Hepatocyte (in vitro differentiated cells): ENCODE results near the gene GDPD4. TPM values are rescaled to one million over a fixed set of nuclear protein-coding genes. Genes with fewer than 3 reads are reported as not detected.

ENCODE experiments used
- DNase-seq: peaks from one replicate; pipeline ENCODE4 v3.0.0-alpha.2; 2016; ENCODE audit warnings: low spot score
- H2AFZ ChIP-seq: fragments of 200-600 bp; sonication (generic); 2 replicates; pipeline ENCODE4 v1.6.0; 2016; ENCODE audit warnings: antibody characterized with exemption, mild to moderate bottlenecking
- H3K27ac ChIP-seq: fragments of 200-600 bp; sonication (generic); 2 replicates; pipeline ENCODE4 v1.5.1; 2016; ENCODE audit warnings: mild to moderate bottlenecking
- H3K27me3 ChIP-seq: fragments of 200-600 bp; sonication (generic); 2 replicates; pipeline ENCODE4 v1.6.1; 2016
- H3K36me3 ChIP-seq: fragments of 200-600 bp; sonication (generic); replicated peaks from 2 replicates; pipeline ENCODE4 v1.5.1; 2016; ENCODE audit warnings: low read depth; ENCODE audit not compliant: insufficient read depth
- H3K4me1 ChIP-seq: fragments of 200-600 bp; sonication (generic); 2 replicates; pipeline ENCODE4 v1.5.1; 2016; ENCODE audit warnings: mild to moderate bottlenecking, moderate library complexity; ENCODE audit not compliant: insufficient read depth
- H3K4me2 ChIP-seq: fragments of 200-600 bp; sonication (generic); 2 replicates; pipeline ENCODE4 v1.6.0; 2016
- H3K4me3 ChIP-seq: fragments of 200-600 bp; sonication (generic); 2 replicates; pipeline ENCODE4 v1.5.1; 2016; ENCODE audit warnings: mild to moderate bottlenecking
- H3K79me2 ChIP-seq: fragments of 200-600 bp; sonication (generic); 2 replicates; pipeline ENCODE4 v1.6.0; 2017; ENCODE audit warnings: mild to moderate bottlenecking
- H3K9me2 ChIP-seq: fragments of 200-600 bp; sonication (generic); replicated peaks from 2 replicates; pipeline ENCODE4 v1.6.0; 2017; ENCODE audit warnings: mild to moderate bottlenecking; ENCODE audit not compliant: insufficient read depth
- H3K9me3 ChIP-seq: fragments of 200-600 bp; sonication (generic); 2 replicates; pipeline ENCODE4 v1.5.1; 2016; ENCODE audit warnings: low read depth, mild to moderate bottlenecking
- H4K20me1 ChIP-seq: fragments of 200-600 bp; sonication (generic); 2 replicates; pipeline ENCODE4 v1.6.0; 2016; ENCODE audit warnings: mild to moderate bottlenecking; ENCODE audit not compliant: insufficient read depth, poor library complexity, severe bottlenecking
- CTCF ChIP-seq: fragments of 200-600 bp; sonication (generic); IDR thresholded peaks from 2 replicates; pipeline ENCODE4 v1.5.1; 2016; ENCODE audit warnings: antibody characterized with exemption, mild to moderate bottlenecking; ENCODE audit not compliant: poor library complexity
- EZH2 ChIP-seq: fragments of 200-600 bp; sonication (generic); IDR thresholded peaks from 2 replicates; pipeline ENCODE4 v1.6.1; 2016; ENCODE audit warnings: antibody characterized with exemption, mild to moderate bottlenecking, borderline replicate concordance
- EZH2phosphoT487 ChIP-seq: fragments of 200-600 bp; sonication (generic); IDR thresholded peaks from one replicate; pipeline ENCODE4 v1.6.1; 2018; ENCODE audit warnings: antibody characterized with exemption, mild to moderate bottlenecking, low read depth, moderate library complexity; ENCODE audit not compliant: unreplicated experiment, severe bottlenecking
- WGBS: methylation state at CpG from one replicate; pipeline ENCODE4 v1.1.6; 2016; ENCODE audit warnings: low lambda C conversion rate; ENCODE audit errors: missing lambda C conversion rate; 5-methylcytosine and 5-hydroxymethylcytosine counted together
- polyA plus RNA-seq: library from polyadenylated mRNA; unstranded; fragments of >200 nt; fragmentation: Nextera tagmentation; extraction: Ambion mirVana; gene quantifications from 2 replicates; pipeline ENCODE4 v1.2.1, GENCODE V29; 2016
- total RNA-seq: library from RNA; depleted of rRNA; stranded (reverse); fragments of >200 nt; gene quantifications from 2 replicates; pipeline ENCODE4 v1.2.3, GENCODE V29; 2014

Gene GDPD4
- total and polyA plus RNA-seq, 2 experiments from 2014 or later: 0.47 to 1.1 TPM

GRCh38 chr11:77211594-77212251, 89.8 kb downstream of the GDPD4 start:
- no peaks in the 10 kb centered on the region for H3K36me3 ChIP-seq
- no peak for TF ChIP-seq EZH2phosphoT487
- no peak for TF ChIP-seq EZH2
- no peak for TF ChIP-seq CTCF
- DNase-seq: no peak

GRCh38 chr11:77211040-77211451, 90.4 kb downstream of the GDPD4 start:
- H3K27me3 ChIP-seq: no peaks in the 10 kb centered on the region
- H3K9me2 ChIP-seq: no peaks in the 10 kb centered on the region
- H3K9me3 ChIP-seq: no peaks in the 10 kb centered on the region
- H3K4me3 ChIP-seq: no peak overlapping the region
- no peaks in the 10 kb centered on the region for H3K79me2 ChIP-seq
- H3K27ac ChIP-seq: no peak overlapping the region
- H3K4me2 ChIP-seq: no peak overlapping the region
- TF ChIP-seq EZH2: no peak
- TF ChIP-seq EZH2phosphoT487: no peak
- no peak for TF ChIP-seq CTCF
- H3K4me1 ChIP-seq: no peaks in the 10 kb centered on the region
- no peaks in the 10 kb centered on the region for H4K20me1 ChIP-seq
- no peak overlapping the region for H2AFZ ChIP-seq
- H3K36me3 ChIP-seq: no peaks in the 10 kb centered on the region
- 93% methylated on average over 14 of the region's 14 CpGs for WGBS
- DNase-seq: no peak

More at GRCh38 chr11:77211594-77212251, 89.8 kb downstream of the GDPD4 start:
- Histone ChIP-seq H3K4me1 (no peaks in the 10 kb centered on the region), H3K79me2 (no peaks in the 10 kb centered on the region), H3K4me3 (no peak overlapping the region), H3K27ac (no peak overlapping the region), H3K4me2 (no peak overlapping the region), H3K27me3 (no peaks in the 10 kb centered on the region), H2AFZ (no peak overlapping the region), H4K20me1 (no peaks in the 10 kb centered on the region), H3K9me3 (no peaks in the 10 kb centered on the region), H3K9me2 (no peaks in the 10 kb centered on the region)
- WGBS: 86% methylated on average over 11 of the region's 11 CpGs

GRCh38 chr11:77209663-77210062, 91.8 kb downstream of the GDPD4 start:
- H3K27ac ChIP-seq: no peak overlapping the region
- WGBS: 97% methylated on average over 4 of the region's 4 CpGs
- TF ChIP-seq EZH2 (no peak), CTCF (no peak), EZH2phosphoT487 (no peak)

More at GRCh38 chr11:77209663-77210062, 91.8 kb downstream of the GDPD4 start:
- no peak overlapping the region for H3K4me3 ChIP-seq
- H3K79me2 ChIP-seq: no peaks in the 10 kb centered on the region
- H2AFZ ChIP-seq: no peak overlapping the region
- no peaks in the 10 kb centered on the region for H3K9me2 ChIP-seq
- H3K4me1 ChIP-seq: no peaks in the 10 kb centered on the region
- H3K36me3 ChIP-seq: no peaks in the 10 kb centered on the region
- no peak for DNase-seq
- no peak overlapping the region for H3K4me2 ChIP-seq
- no peaks in the 10 kb centered on the region for H3K9me3 ChIP-seq
- no peaks in the 10 kb centered on the region for H4K20me1 ChIP-seq
- H3K27me3 ChIP-seq: no peaks in the 10 kb centered on the region
